HCT116 (cell line): ENCODE data around the gene PLA2G2D.

ENCODE experiments used
- CTCF ChIP-seq, 3 experiments: fragments of 200-600 bp in 1 of 3; sonication (generic) in 1 of 3; IDR thresholded peaks in 2 of 3; conservative IDR thresholded peaks in 1 of 3; 2 replicates each; pipeline ENCODE4 v1.5.1; 2012 to 2017; ENCODE audit warnings: low read depth in 2 of 3, low read length in 2 of 3, antibody characterized with exemption in 1 of 3, borderline replicate concordance in 1 of 3, control low read depth in 1 of 3, mild to moderate bottlenecking in 1 of 3, mixed read lengths in 1 of 3, mixed run types in 1 of 3, moderate library complexity in 1 of 3; ENCODE audit not compliant: insufficient read depth in 1 of 3
- EZH2phosphoT487 ChIP-seq: fragments of 200-600 bp; IDR thresholded peaks from 2 replicates; pipeline ENCODE4 v1.6.1; 2018; ENCODE audit warnings: antibody characterized with exemption, borderline replicate concordance
- MAX ChIP-seq: IDR thresholded peaks from 2 replicates; pipeline ENCODE4 v1.6.1; 2012
- POLR2A ChIP-seq: IDR thresholded peaks from 2 replicates; pipeline ENCODE4 v1.7.0; 2011; ENCODE audit warnings: borderline replicate concordance; ENCODE audit not compliant: insufficient read depth, insufficient read length; ENCODE audit errors: extremely low read depth
- POLR2AphosphoS5 ChIP-seq: IDR thresholded peaks from 2 replicates; pipeline ENCODE4 v1.6.1; 2011; ENCODE audit warnings: mild to moderate bottlenecking, low read depth, low read length, moderate library complexity
- SIN3A ChIP-seq: IDR thresholded peaks from 2 replicates; pipeline ENCODE4 v1.6.1; 2012; ENCODE audit warnings: low read depth
- SP1 ChIP-seq: IDR thresholded peaks from 2 replicates; pipeline ENCODE4 v1.6.1; 2012; ENCODE audit warnings: low read depth
- TCF7L2 ChIP-seq: IDR thresholded peaks from 2 replicates; pipeline ENCODE4 v1.7.0; 2011; ENCODE audit warnings: borderline replicate concordance, inconsistent platforms; ENCODE audit not compliant: insufficient read depth, insufficient read length; ENCODE audit errors: extremely low read depth

- no peak for TF ChIP-seq MAX
- TF ChIP-seq SP1: no peak
- no peak for TF ChIP-seq POLR2A
- no peak for TF ChIP-seq EZH2phosphoT487
- TF ChIP-seq TCF7L2: no peak
- TF ChIP-seq SIN3A: no peak
- no peak for TF ChIP-seq POLR2AphosphoS5
- no peak for TF ChIP-seq CTCF (IDR thresholded peaks at IDR 0.05 in 2 of 3, conservative IDR thresholded peaks at IDR 0.05 in 1 of 3; ENCODE audit: borderline replicate concordance in 1 of 3, insufficient read depth in 1 of 3, low read depth in 2 of 3, low read length in 2 of 3)
These were observed 32.5 kb downstream of the PLA2G2D start for GRCh38 chr1:20086800-20087199.
